ENCODE results near the gene STARD5. TPM values are rescaled to one million over a fixed set of nuclear protein-coding genes. Genes with fewer than 3 reads are reported as not detected.

Gene STARD5
- total and polyA plus RNA-seq, 9 of the 15 experiments (the other 6 are each of a cell fraction or from before 2014, with no cell fraction given), result 1.7 to 5.7 (median 2.2) TPM

- Histone ChIP-seq H4K20me1 (replicated peaks; ENCODE audit: control insufficient read depth, insufficient read depth, low read length) (no peaks in the 10 kb centered on the region), H3K79me2 (ENCODE audit: control insufficient read depth, insufficient read depth, low read length) (no peaks in the 10 kb centered on the region), H2AFZ (ENCODE audit: low read depth, low read length) (no peak overlapping the region), H3K9ac (ENCODE audit: insufficient read depth in 1 of 2, low read depth in 2 of 2, low read length in 2 of 2) (no peak overlapping the region), H3K27me3 (ENCODE audit: control insufficient read depth in 2 of 2, insufficient read depth in 2 of 2, low read length in 2 of 2) (no peaks in the 10 kb centered on the region), H3K36me3 (ENCODE audit: control insufficient read depth, insufficient read depth, low read length) (no peaks in the 10 kb centered on the region), H3K9me3 (replicated peaks; ENCODE audit: control insufficient read depth, insufficient read depth, low read depth, low read length) (no peaks in the 10 kb centered on the region), H3K9me1 (ENCODE audit: control insufficient read depth, insufficient read depth, low read length) (no peaks in the 10 kb centered on the region), H3K4me1 (replicated peaks in 1 of 2; ENCODE audit: control insufficient read depth in 2 of 2, insufficient read depth in 2 of 2, low read length in 2 of 2) (no peaks in the 10 kb centered on the region), H3K4me3 (no peak overlapping the region), H3K4me2 (ENCODE audit: insufficient read depth, low read length) (no peak overlapping the region), H3K27ac (ENCODE audit: extremely low read depth, low read depth, low read length) (no peak overlapping the region)
- WGBS (ENCODE audit: insufficient coverage, low coverage, missing lambda C conversion rate), result 51% methylated on average over 10 of the region's 12 CpGs
- TF ChIP-seq DIDO1 (tag; IDR thresholded peaks at IDR 0.05; ENCODE audit: low read depth) (no peak), MYC (IDR thresholded peaks at IDR 0.05; ENCODE audit: low read depth, low read length) (no peak), MYC (CRISPR knock-in tag; IDR thresholded peaks at IDR 0.05; ENCODE audit: borderline replicate concordance, low read depth) (no peak), GABPB1 (CRISPR knock-in tag; IDR thresholded peaks at IDR 0.05) (no peak), FOXJ2 (tag; IDR thresholded peaks at IDR 0.05) (no peak), CLOCK (CRISPR knock-in tag; IDR thresholded peaks at IDR 0.05; ENCODE audit: borderline replicate concordance) (no peak), ZZZ3 (IDR thresholded peaks at IDR 0.05) (no peak)
- FAIRE-seq (no peak), DNase-seq (ENCODE audit: extremely low read depth in 1 of 4, low spot score in 3 of 4) (no peak), ATAC-seq (no peak)
- CTCF ChIA-PET (ENCODE audit: low intra/inter-chr PET ratio), result interaction anchor here (0.8 kb wide), 1 partner anchor 131 kb away, joined by 3 read pairs; no protein-coding TSS in a partner anchor
- POLR2A ChIA-PET, result interaction anchor here (1.3 kb wide), 1 partner anchor 12 kb away, joined by 3 read pairs; no protein-coding TSS in a partner anchor
- intact Hi-C loops (cut with micrococcal nuclease) (no loop called here), in situ Hi-C loops (cut with MboI) (loop anchor here (5.0 kb wide), 1 partner anchor 120 kb away; no protein-coding TSS in a partner anchor)
- BruUV-seq (replicated peaks), result no TSS peak
These were observed 42.0 kb downstream of the STARD5 start for GRCh38 chr15:81281766-81282605.
